ENCODE results near the gene SPATA20.

Gene SPATA20

DNA sequence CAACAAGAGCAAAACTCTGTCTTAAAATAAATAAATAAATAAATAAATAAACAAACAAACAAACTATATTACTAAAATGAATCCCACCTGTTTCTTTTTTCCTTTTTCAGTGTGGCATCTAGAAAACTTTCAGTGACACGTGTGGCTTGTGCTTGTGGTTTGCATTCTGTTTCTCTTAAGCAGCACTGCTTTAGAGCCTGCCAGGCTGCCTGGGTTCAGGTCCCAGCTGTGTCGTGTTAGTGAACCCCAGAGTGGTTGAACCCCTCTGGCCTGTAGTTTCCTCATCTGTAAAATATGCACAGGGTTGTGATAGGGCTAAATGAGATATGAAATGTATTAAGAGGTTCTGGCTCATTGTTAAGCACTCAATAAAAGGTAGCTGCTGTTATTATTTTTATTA, 26.5 kb upstream of the SPATA20 start:
- ATAC-seq = no peak

DNA sequence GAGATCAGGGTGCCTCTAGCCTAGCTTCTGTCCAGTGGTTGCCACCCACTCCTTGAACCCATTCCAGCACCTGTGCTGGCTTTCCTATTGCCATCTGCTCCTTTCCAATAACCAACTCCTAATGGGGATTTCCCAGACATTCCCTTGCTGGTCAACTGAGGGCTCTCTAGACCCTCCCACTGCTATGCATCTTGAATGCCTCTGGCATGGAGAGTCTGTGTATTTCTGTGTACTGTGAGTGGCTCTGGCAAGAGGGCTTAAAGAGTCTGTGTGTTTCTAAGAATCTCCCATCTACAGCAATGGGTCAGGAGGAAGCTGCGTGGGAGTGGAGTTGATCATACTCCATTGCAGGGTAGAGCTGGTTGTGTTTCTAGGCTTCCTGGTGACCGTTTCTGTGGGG, 25.5 kb upstream of the SPATA20 start:
- no peak for ATAC-seq

DNA sequence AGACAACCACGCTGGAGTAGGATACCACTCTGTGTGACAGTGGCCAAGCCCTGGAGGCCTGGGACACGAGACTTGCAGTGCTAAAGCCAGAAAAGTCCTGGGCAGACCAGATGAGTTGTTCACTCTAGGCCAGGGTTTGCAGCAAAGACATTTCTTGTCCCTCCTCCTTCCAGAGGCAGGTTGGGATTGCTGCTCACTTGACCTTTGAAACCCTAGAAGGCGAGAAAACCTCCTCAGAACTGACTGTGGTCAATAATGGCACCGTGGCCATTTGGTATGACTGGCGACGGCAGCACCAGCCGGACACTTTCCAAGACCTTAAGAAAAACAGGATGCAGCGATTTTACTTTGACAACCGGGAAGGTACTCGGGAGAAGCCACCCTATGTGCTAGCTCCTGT, 24.2 kb upstream of the SPATA20 start:
- ATAC-seq = no peak

DNA sequence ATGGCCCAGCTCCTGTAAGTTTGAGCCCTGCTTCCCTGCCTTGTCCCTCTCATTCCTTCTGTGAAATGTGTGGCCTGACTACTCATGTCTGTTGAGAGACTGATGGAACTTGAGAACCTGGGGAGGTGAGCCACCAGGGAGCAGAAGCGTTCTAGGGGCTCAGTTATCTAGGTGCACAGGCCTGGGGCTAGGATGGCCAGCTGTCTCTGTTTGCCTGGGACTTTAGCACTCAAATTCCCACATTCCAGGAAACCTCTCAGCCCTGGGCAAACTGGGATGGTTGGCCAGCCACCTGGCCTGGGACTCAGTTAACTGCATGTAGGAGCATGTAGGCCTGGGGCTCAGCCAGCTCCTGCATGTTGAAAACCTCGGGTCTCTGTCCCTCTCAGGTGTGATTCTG, 23.8 kb upstream of the SPATA20 start:
- no peak for ATAC-seq

DNA sequence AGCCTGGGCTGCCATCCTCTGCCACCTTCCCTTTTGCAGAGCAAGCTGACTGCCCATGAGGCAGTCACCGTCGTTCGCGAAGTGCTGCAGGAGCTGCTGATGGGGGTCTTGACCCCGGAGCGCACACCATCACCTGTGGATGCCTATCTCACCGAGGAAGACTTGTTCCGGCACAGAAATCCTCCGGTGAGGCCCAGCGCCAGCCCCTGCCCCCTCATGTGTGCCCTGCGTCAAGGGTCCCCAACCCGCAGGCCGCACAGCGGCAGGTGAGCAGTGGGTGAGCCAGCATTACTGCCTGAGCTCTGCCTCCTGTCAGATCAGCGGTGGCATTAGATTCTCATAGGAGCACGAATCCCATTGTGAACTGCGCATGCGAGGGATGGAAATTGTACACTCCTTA, 22.1 kb upstream of the SPATA20 start:
- ATAC-seq = no peak

DNA sequence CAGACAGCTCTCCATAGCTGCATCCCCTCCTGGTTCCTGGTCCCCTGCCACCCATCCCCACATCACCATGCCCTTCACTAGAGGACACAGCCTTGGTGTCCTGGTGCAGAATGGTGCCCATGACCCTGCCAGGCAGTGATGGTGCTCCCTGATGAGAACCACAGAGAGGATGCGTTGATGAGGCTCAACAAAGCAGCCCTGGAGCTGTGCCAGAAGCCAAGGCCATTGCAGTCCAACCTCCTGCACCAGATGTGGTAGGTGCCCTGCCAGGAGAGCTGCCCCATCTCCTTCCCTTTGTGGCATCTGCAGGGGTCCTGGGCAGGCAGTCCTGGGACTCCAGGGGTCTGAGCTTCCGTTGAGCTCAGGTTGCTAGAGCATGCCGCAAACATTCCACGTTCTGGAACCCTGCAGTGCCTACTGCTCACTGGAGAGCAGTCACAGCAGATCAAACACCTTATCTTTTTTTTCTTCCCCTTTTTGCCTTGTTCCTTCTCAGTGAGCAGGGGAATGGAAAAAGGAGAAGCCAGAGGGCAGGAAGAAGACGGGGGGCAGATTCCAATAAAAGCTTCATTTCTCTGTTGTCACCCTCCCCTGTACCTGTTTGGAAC, 19.7 kb upstream of the SPATA20 start:
- ATAC-seq = no peak

DNA sequence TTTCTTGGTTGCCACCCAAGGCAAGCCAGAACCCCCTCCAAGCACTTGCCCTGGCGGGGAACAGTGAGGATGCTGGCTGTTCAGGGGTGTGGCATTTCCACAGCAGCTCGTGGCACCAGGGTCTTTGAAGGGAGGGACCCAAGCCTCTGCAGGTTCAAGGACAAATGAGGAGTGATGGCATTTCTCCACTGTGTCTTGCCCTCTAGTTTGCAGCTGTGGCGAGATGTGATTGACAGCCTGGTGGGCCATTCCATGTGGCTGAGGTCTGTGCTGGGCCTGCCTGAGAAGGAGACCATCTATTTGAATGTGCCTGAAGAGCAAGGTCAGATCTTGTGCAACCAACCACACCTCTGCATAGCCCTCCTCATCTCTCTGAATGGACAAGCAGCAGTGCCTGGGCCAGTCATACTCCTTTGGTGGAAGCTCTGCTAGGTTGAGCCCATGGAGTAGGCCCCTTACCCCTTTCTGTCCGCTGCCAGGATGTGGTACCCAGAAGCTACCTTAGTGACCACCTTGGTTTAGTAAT, 19.0 kb upstream of the SPATA20 start:
- ATAC-seq = no peak

DNA sequence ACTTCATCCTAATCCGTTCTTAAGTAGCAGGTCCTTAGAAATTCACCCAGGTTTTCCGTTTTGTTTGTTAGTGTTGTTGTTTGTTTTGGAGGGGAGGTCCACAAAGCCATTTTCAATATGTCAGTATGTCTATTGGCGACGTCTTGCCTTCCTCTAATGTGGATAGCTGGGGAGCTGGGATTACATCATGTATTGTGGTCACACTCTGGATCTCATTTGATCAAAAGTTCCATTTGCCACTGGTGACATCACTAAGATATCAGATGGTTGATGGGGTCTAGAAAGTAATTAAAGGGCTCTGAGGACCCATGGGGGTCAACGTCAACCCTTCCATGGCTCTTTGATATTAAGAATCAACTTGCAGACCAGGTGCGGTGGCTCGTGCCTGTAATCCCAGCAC, 17.1 kb upstream of the SPATA20 start:
- ATAC-seq = no peak

DNA sequence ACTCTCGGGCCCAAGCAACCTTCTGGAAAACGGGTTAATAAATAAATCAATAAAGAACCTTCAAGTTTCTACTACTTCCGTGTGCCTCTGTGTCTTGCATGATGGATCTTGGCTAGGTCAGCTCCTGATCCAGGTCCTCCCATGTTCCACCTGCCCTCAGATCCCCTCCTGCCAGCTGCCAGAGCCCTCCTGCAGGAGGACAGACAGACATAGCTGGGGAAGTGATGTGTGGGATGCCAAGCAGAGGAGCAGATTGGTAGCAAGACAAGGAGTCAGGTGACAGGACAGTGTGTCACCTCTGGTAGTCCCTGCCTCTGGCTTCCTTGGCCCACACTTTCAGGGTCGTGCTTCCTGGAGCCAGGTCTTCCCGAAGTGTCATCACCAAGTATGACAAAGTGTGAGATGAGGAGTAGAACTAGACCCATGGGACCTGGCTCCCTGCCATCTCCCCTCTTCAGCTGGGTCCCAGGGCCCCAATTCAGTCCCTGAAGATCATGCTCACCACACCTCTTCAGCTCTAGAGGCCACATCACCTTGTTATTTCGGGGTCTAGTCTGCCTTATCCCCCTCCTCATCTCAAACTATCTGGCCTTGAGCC, 15.4 kb upstream of the SPATA20 start:
- no peak for ATAC-seq

DNA sequence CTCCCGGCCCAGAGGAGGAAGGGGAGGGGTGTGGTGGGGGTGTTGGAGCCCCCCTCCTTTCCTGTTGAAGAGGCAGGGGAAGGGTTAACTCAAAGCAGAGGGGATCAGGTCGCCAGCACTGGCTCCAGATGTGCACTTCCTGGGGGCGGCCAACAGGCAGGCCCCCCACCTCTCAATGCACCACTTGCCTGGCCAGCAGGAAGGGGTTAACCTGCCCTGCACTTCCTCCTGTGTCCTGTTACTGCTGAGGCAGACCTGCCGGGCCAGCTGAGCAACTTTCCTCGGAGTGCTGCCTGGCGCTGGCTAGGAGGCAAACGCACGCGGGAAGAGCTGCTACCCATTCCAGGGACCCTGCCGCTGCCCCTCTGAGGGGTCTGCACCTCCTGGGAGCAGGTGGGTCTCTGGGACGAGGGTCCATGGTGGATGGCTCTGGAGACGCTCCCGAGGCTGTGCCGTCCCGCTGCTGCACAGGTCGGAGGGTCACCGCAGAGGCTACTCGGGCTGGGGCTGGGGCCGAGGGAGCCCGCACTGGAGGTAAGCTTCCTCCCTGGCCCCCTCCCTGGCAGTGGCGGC, 14.4 kb upstream of the SPATA20 start, which contains the start of gene EPN3:
TSS of gene EPN3 (plus strand) at position 284 of the 573 bp plus-strand sequence. CDS start 3,822 bp downstream, outside the sequence.
- no peak for ATAC-seq

DNA sequence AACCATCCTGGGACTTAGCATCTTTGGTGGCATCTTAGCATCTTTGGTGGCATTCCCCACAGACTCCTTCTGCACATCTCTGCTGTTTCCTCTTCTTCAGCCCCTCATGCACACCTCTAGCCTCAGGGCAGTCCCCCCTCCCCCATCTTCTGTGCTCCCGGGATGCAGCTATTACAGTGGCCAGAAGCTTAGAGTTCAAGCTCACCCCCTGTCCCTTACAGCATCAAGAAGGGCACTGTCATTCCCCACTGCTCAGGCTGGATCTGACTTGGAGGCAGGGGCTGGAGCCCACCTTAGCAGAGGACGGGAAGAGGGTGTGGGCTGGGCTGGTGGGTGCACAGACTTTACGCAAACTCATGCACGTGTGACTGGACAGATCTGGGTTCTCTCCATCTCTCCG, 13.8 kb upstream of the SPATA20 start:
- ATAC-seq = no peak

DNA sequence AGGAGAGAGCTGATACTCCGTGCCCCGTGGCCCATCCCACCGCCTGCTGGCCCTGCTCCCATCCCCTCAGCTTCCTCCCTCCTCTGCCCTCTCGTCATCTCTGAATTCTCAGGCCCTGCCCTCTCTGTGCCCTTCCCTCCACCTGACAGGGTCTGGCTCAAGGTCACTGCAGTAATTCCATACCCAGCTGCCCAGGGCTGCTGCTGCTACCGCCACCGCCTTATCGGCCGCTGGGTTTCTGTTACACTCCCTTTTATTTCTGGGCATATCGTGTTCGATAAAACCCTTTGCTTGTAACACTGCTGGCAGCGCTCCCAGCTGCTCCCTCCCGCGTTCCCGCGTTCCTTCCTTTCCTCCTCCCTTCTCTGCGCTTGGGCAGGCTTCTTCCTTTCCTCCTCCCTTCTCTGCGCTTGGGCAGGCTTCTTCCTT, 13.2 kb upstream of the SPATA20 start:
- no peak for ATAC-seq

DNA sequence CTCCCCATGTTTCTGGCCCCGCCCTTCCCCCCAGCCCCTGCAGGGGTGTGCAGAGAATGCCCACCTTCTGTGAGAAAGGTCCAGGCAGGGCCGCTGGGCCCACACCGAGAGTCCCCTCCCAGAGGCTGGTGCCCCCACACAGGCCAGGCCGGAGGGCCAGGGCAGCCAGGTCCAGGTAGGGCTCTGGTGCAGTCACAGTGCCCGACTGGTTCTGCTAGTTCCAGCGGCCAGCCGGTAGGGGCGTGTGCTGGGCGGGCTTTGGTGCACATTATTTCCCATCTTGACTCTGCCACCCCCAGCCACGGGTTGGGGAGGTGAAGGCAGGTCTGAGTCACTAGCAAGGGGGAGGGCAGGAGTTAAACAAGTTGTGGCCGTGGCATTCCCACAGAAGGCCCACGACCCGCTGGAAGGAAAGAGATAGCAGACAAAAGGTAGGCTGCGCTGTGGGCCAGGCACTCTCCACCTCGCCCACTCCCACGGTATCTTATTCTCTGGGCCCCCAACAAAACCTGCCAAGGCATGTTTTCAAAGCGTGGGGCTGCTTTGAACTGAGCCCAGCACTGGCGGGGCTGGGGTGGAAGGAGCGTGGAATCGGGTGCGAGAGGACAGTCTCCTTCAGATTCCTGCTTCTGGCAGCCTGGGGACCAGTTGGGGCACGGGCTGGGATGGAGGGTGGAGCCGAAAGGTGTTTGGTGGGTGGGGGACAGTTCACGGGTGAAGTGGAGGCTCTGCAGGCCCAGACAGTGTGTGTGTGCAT, 12.6 kb upstream of the SPATA20 start:
- ATAC-seq = peak; percentile 45 to 56

DNA sequence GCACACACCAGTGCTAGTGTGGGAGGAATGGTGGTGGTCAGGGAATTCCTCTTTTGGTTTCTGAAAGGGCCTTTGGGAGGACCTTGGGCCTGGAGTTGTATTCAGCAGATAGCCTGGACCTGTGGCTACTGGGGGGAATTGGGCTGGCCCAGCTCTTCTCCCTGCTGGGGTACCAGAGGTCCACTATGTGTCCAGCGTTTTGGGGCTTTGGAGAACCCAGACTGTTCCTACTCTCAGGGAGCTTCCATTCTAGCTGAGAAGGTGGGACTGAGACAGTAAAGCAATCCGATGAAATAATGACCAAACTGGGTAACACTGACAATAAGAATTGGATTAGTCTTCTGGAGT, 12.0 kb upstream of the SPATA20 start:
- ATAC-seq = no peak

DNA sequence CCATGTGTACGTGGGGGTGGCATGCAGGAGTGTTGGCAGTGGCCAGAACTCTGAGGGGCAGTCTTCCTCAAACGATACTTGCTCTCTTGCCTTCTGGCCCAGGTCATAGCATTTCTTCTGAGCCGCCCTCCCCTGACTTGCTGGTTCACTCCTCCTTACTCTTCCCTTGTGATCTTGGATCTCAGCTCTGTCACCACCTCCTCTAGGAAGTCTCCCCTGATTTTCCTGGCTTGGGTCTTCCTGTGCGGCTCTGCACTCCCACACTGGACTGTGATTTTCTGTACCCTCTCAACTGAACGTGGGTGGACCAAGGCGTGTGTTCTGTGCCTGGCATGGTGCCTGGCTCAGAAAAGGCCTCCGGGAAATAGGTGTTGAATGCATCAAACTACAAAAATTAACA, 11.6 kb upstream of the SPATA20 start:
- no peak for ATAC-seq

DNA sequence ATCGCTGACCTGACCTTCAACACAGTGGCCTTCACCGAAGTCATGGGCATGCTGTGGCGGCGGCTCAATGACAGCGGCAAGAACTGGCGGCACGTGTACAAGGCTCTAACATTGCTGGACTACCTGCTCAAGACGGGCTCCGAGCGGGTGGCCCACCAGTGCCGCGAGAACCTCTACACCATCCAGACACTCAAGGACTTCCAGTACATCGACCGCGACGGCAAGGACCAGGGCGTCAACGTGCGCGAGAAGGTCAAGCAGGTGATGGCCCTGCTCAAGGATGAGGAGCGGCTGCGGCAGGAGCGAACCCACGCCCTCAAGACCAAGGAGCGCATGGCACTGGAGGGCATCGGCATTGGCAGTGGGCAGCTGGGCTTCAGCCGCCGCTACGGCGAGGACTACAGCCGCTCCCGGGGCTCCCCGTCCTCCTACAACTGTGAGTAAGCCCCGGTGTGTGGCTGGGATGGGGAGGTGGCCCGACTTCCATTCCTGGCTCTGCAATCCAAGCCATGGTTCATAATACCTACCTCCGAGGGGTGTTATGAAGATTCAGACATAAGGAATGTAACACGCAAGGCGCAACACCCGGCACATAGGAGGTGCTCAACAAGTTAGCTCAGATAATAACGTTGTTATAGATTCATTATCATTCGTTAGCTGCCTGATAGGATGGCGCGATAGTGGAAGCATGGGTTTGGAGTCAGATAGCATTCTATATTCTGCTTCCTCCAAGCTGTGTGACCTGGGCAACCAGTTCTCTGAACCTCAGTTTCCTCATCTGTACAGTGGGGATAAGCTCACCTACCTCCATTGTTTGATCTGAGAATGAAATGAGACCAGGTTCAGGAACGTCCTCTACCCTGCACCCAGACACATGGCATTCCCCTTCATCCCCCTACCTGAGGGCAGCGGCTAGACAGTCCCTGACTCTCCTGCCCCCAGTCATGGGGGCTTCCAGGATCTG, 10.0 kb upstream of the SPATA20 start:
- no peak for ATAC-seq

DNA sequence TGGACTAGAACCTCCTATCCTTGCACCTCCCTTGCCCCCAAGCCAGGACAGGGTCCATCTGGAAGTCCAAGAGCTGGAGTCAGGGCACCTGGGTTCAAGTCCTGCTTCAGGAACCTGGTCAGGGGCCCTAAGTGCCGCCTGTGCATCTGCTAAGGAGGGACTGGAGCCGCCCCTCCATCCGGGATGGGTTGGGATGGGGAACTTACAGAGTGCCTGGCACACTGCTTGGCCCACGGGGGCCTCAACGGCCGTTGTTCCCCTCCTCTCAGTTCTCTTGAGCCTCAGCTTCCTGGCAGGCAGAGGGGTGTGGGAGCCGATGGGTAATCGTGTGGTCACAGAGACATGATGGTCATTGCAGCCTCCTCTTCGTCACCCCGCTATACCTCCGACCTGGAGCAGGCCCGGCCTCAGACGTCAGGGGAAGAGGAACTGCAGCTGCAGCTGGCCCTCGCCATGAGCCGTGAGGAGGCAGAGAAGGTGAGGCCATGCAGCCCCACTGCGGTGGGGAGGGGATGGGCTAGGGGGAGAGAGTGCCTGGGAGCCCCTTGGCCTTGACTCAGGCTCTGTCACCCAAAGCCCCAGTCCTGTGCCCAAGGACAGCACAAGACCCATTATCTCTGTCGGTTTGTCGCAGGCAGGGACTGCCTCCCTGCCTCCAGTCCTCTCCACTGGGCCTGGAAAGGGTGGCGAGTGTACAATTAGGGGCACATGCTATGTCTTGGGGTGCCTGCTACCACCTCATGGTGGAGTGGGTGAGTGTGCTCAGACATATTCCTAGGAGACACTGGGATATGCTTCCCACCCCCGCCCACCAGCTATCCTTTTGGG, 9.0 kb upstream of the SPATA20 start:
- no peak for ATAC-seq

DNA sequence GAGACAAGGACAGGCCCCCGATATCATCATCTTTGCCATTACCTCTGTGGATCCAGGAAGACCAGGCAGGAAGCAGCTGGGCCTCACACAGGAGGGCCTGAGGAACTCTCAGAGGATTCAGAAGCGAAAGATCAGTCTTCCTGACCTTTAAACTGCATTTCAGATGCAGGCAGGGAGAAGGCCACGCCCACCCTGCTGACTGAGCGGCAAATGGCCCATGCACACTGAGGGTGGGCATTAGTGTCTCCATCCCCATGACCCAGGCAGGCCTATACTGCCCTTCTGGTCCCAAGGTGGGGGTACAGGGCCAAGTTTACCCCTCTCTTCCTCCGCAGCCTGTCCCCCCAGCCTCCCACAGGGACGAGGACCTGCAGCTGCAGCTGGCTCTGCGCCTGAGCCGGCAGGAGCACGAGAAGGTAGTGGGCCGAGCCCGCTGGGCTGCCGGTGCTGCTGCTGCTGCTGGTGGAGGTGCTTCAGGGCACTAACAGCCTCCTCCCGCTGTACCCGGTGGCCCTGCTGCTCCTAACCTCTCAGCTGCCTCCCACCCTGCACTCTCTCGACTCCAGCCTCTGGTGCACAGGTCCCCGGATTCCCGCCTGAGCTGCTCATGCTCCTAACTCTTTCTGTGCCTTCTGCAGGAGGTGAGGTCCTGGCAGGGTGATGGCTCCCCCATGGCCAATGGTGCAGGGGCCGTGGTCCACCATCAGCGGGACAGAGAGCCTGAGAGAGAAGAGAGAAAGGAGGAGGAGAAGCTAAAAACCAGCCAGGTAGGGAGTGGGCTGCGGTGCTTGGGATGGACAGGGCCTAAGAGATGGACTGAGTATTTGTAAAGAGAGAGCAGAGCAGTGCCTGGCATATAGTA, 8.2 kb upstream of the SPATA20 start:
- ATAC-seq = no peak

DNA sequence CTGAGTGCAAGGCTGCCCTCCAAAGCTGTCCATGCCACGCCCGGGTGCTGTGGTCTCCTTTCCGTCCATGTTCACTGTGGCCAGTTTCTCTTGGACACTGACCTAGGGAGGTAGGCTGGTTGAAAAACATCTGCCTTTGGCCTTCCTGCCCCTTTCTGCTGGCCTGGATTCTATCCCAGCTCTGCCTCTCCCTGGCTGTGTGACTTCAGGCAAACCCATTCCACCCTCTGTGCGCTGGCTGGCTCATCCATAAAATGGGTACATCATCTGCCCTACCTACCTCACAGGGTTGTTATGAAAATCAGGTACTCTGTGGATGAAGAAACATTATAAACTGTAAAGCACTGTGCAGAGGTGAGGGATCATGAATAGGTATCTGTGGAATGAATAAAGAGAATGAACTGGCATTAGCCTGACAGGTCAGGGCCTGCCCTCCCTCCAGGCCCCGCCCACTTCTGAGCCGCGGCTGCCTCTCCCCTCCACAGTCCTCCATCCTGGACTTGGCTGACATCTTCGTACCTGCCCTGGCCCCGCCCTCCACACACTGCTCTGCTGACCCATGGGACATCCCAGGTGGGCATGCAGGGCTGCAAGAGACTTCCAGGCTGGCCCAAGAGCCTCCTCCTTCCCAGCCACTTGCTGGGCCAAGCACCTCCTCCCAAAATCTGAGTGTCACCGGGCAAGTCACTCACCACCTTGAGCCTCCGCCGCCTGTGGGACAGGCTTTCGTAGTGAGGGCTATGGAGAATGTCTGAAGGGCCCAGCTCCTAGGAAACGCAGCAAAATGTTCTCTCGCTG, 7.0 kb upstream of the SPATA20 start:
- ATAC-seq = no peak

Data from activated CD4-positive, CD25-positive, alpha-beta regulatory T cell treated with anti-CD3 and anti-CD28 coated beads, Interleukin-2, amount 50 U/mL, for 24 hours (primary cell).